ENCODE results near the gene B4GALT6. TPM values are rescaled to one million over a fixed set of nuclear protein-coding genes. Genes with fewer than 3 reads are reported as not detected.

Gene B4GALT6
- total RNA-seq, 1 experiment from 2014 or later = 22.4 TPM

- intact Hi-C loops (cut with micrococcal nuclease; ENCODE audit: unreplicated experiment) = no loop called here
- Mint-ChIP-seq H3K9me3 (ENCODE audit: unreplicated experiment) (no peaks in the 10 kb centered on the region), H3K4me1 (ENCODE audit: low read depth, unreplicated experiment) (no peaks in the 10 kb centered on the region), H3K27ac (ENCODE audit: unreplicated experiment) (no peak overlapping the region), H3K36me3 (ENCODE audit: insufficient read depth, unreplicated experiment) (no peaks in the 10 kb centered on the region), H3K27me3 (ENCODE audit: insufficient read depth, unreplicated experiment) (no peaks in the 10 kb centered on the region), H3K4me3 (ENCODE audit: unreplicated experiment) (no peak overlapping the region)
- no peaks in the 10 kb centered on the region for H3K27me3 ChIP-seq (replicated peaks; ENCODE audit: control insufficient read depth, insufficient read depth, low read length)
- POLR2A ChIA-PET = no interaction called here
- BruUV-seq (replicated peaks) = no TSS peak
- DNase-seq = no peak
- CTCF ChIA-PET = no interaction called here
- no peaks in the 10 kb centered on the region for H3K4me1 ChIP-seq
- H3K9me3 ChIP-seq = no peaks in the 10 kb centered on the region
- no peak overlapping the region for H3K4me3 ChIP-seq (ENCODE audit: low read depth, low read length)
- TF ChIP-seq CTCF (IDR thresholded peaks at IDR 0.05; ENCODE audit: insufficient read depth in 1 of 2, low read depth in 1 of 2, low read length in 1 of 2, severe bottlenecking in 1 of 2, unreplicated experiment in 1 of 2) = no peak
- no peaks in the 10 kb centered on the region for H3K36me3 ChIP-seq (ENCODE audit: control insufficient read depth, insufficient read depth, low read length)
Measured at GRCh38 chr18:31718386-31718785, 34.0 kb upstream of the B4GALT6 start.

- Histone ChIP-seq H3K27me3 (replicated peaks; ENCODE audit: control insufficient read depth, insufficient read depth, low read length) (no peaks in the 10 kb centered on the region), H3K4me1 (no peaks in the 10 kb centered on the region), H3K9me3 (no peaks in the 10 kb centered on the region), H3K4me3 (ENCODE audit: low read depth, low read length) (no peak overlapping the region), H3K36me3 (ENCODE audit: control insufficient read depth, insufficient read depth, low read length) (no peaks in the 10 kb centered on the region)
- DNase-seq = no peak
- ChIA-PET CTCF (no interaction called here), POLR2A (no interaction called here)
- Mint-ChIP-seq H3K4me3 (ENCODE audit: unreplicated experiment) (no peak overlapping the region), H3K36me3 (ENCODE audit: insufficient read depth, unreplicated experiment) (no peaks in the 10 kb centered on the region), H3K4me1 (ENCODE audit: low read depth, unreplicated experiment) (no peaks in the 10 kb centered on the region), H3K27ac (ENCODE audit: unreplicated experiment) (no peak overlapping the region), H3K27me3 (ENCODE audit: insufficient read depth, unreplicated experiment) (no peaks in the 10 kb centered on the region), H3K9me3 (ENCODE audit: unreplicated experiment) (no peaks in the 10 kb centered on the region)
- intact Hi-C loops (cut with micrococcal nuclease; ENCODE audit: unreplicated experiment) = no loop called here
- BruUV-seq (replicated peaks) = no TSS peak
- no peak for TF ChIP-seq CTCF (IDR thresholded peaks at IDR 0.05; ENCODE audit: insufficient read depth in 1 of 2, low read depth in 1 of 2, low read length in 1 of 2, severe bottlenecking in 1 of 2, unreplicated experiment in 1 of 2)
Measured at GRCh38 chr18:31716362-31716761, 32.0 kb upstream of the B4GALT6 start.

- no peaks in the 10 kb centered on the region for H3K4me1 Mint-ChIP-seq (ENCODE audit: low read depth, unreplicated experiment)
- H3K36me3 ChIP-seq (ENCODE audit: control insufficient read depth, insufficient read depth, low read length) = no peaks in the 10 kb centered on the region
- no peaks in the 10 kb centered on the region for H3K4me1 ChIP-seq
- H3K27me3 ChIP-seq (replicated peaks; ENCODE audit: control insufficient read depth, insufficient read depth, low read length) = no peaks in the 10 kb centered on the region
- ChIA-PET POLR2A (no interaction called here), CTCF (no interaction called here)
- H3K9me3 Mint-ChIP-seq (ENCODE audit: unreplicated experiment) = no peaks in the 10 kb centered on the region
- H3K4me3 ChIP-seq (ENCODE audit: low read depth, low read length) = no peak overlapping the region
- H3K27me3 Mint-ChIP-seq (ENCODE audit: insufficient read depth, unreplicated experiment) = no peaks in the 10 kb centered on the region
- H3K9me3 ChIP-seq = no peaks in the 10 kb centered on the region
- TF ChIP-seq CTCF (IDR thresholded peaks at IDR 0.05; ENCODE audit: insufficient read depth in 1 of 2, low read depth in 1 of 2, low read length in 1 of 2, severe bottlenecking in 1 of 2, unreplicated experiment in 1 of 2) = no peak
- H3K36me3 Mint-ChIP-seq (ENCODE audit: insufficient read depth, unreplicated experiment) = no peaks in the 10 kb centered on the region
- no peak overlapping the region for H3K4me3 Mint-ChIP-seq (ENCODE audit: unreplicated experiment)
- H3K27ac Mint-ChIP-seq (ENCODE audit: unreplicated experiment) = no peak overlapping the region
- intact Hi-C loops (cut with micrococcal nuclease; ENCODE audit: unreplicated experiment) = loop anchor here (1.0 kb wide), 1 partner anchor 108 kb away; no protein-coding TSS in a partner anchor
- BruUV-seq (replicated peaks) = no TSS peak
- DNase-seq = no peak
Measured at GRCh38 chr18:31711365-31712172, 27.2 kb upstream of the B4GALT6 start.

All from Caco-2 (cell line).